Mucosa of rectum (tissue), 2 donors: ENCODE results near the gene LRIT3.
"Not testable (repeated sequence)": the region's sequence is repeated elsewhere in the genome, so short reads cannot be mapped to it uniquely, and the experiment has no call there.

Source experiments
- H3K27ac ChIP-seq, 2 donors: one replicate each; pipeline ENCODE4 v1.7.0; 2013; ENCODE audit warnings: inconsistent platforms in 2 of 2, low read depth in 2 of 2, low read length in 2 of 2
- H3K27me3 ChIP-seq, 2 donors: one replicate each; pipeline ENCODE4 v1.7.0; 2013; ENCODE audit warnings: low read length in 2 of 2; ENCODE audit not compliant: control insufficient read depth in 2 of 2, insufficient read depth in 2 of 2
- H3K36me3 ChIP-seq, 2 donors: one replicate each; pipeline ENCODE4 v1.7.0; 2013; ENCODE audit warnings: low read length in 2 of 2; ENCODE audit not compliant: control insufficient read depth in 2 of 2, insufficient read depth in 2 of 2
- H3K4me1 ChIP-seq, 2 donors: one replicate each; pipeline ENCODE4 v1.7.0; 2013; ENCODE audit warnings: low read length in 2 of 2, mild to moderate bottlenecking in 1 of 2; ENCODE audit not compliant: control insufficient read depth in 2 of 2, insufficient read depth in 2 of 2
- H3K4me3 ChIP-seq, 2 donors: one replicate each; pipeline ENCODE4 v1.7.0; 2013; ENCODE audit warnings: low read length in 2 of 2
- H3K9ac ChIP-seq, 2 donors: one replicate each; pipeline ENCODE4 v1.7.0; 2013; ENCODE audit warnings: low read length in 2 of 2, low read depth in 1 of 2, mild to moderate bottlenecking in 1 of 2
- H3K9me3 ChIP-seq, 2 donors: one replicate each; pipeline ENCODE4 v1.7.0; 2013; ENCODE audit warnings: low read length in 2 of 2; ENCODE audit not compliant: control insufficient read depth in 2 of 2
- donor health status: healthy.
- donor health status: Normal muscosa, but diverticular disease.

LRIT3 gene

GRCh38 chr4:109846395-109847098, 1.4 kb upstream of the LRIT3 start:
- Histone ChIP-seq H3K4me1 (peaks cover 3 to 6% of the 10 kb centered on the region in 2 donors), H3K4me3 (no peak overlapping the region), H3K9me3 (no peaks in the 10 kb centered on the region), H3K27ac (no peak overlapping the region), H3K9ac (no peak overlapping the region), H3K27me3 (no peaks in the 10 kb centered on the region), H3K36me3 (no peaks in the 10 kb centered on the region)

- Histone ChIP-seq H3K4me1 (peaks cover 3 to 6% of the 10 kb centered on the region in 2 donors), H3K4me3 (no peak overlapping the region), H3K27me3 (no peaks in the 10 kb centered on the region), H3K27ac (no peak overlapping the region), H3K36me3 (no peaks in the 10 kb centered on the region), H3K9ac (no peak overlapping the region), H3K9me3 (no peaks in the 10 kb centered on the region)
These were observed 594 bp downstream of the LRIT3 start for GRCh38 chr4:109848501-109848900.

- H3K36me3 ChIP-seq = no peaks in the 10 kb centered on the region
- H3K27ac ChIP-seq = no peak overlapping the region
- peaks cover 3 to 6% of the 10 kb centered on the region in 2 donors for H3K4me1 ChIP-seq
- H3K4me3 ChIP-seq = no peak overlapping the region
- H3K27me3 ChIP-seq = no peaks in the 10 kb centered on the region
- no peak overlapping the region for H3K9ac ChIP-seq
- no peaks in the 10 kb centered on the region for H3K9me3 ChIP-seq
These were observed 2.7 kb downstream of the LRIT3 start for GRCh38 chr4:109850601-109851000.

GRCh38 chr4:109859426-109860300, 11.8 kb downstream of the LRIT3 start:
- not testable (repeated sequence) for H3K9ac ChIP-seq, H3K36me3 ChIP-seq, H3K9me3 ChIP-seq, H3K27ac ChIP-seq, H3K4me3 ChIP-seq, H3K4me1 ChIP-seq, H3K27me3 ChIP-seq

GRCh38 chr4:109861271-109861670, 13.4 kb downstream of the LRIT3 start:
- Histone ChIP-seq H3K27me3 (no peaks in the 10 kb centered on the region), H3K27ac (no peak overlapping the region), H3K4me3 (no peak overlapping the region), H3K9me3 (peaks cover 0 to 4% of the 10 kb centered on the region in 2 donors), H3K4me1 (no peaks in the 10 kb centered on the region), H3K9ac (no peak overlapping the region), H3K36me3 (no peaks in the 10 kb centered on the region)

GRCh38 chr4:109861916-109862511, 14.1 kb downstream of the LRIT3 start:
- H3K9ac ChIP-seq = no peak overlapping the region
- H3K4me1 ChIP-seq = no peaks in the 10 kb centered on the region

GRCh38 chr4:109864134-109864533, 16.2 kb downstream of the LRIT3 start:
- H3K27ac ChIP-seq = no peak overlapping the region
- peaks cover 0 to 4% of the 10 kb centered on the region in 2 donors for H3K9me3 ChIP-seq
- no peaks in the 10 kb centered on the region for H3K4me1 ChIP-seq
- H3K9ac ChIP-seq = no peak overlapping the region
- no peaks in the 10 kb centered on the region for H3K27me3 ChIP-seq
- H3K36me3 ChIP-seq = no peaks in the 10 kb centered on the region
- H3K4me3 ChIP-seq = no peak overlapping the region

More at GRCh38 chr4:109861916-109862511, 14.1 kb downstream of the LRIT3 start:
- no peaks in the 10 kb centered on the region for H3K36me3 ChIP-seq
- H3K27ac ChIP-seq = no peak overlapping the region
- H3K27me3 ChIP-seq = no peaks in the 10 kb centered on the region
- no peak overlapping the region for H3K4me3 ChIP-seq
- H3K9me3 ChIP-seq = peaks cover 0 to 4% of the 10 kb centered on the region in 2 donors

- no peaks in the 10 kb centered on the region for H3K27me3 ChIP-seq
- H3K4me1 ChIP-seq = no peaks in the 10 kb centered on the region
- H3K36me3 ChIP-seq = no peaks in the 10 kb centered on the region
- H3K4me3 ChIP-seq = no peak overlapping the region
- H3K27ac ChIP-seq = no peak overlapping the region
- H3K9me3 ChIP-seq = no peaks in the 10 kb centered on the region
- H3K9ac ChIP-seq = no peak overlapping the region
These were observed 22.2 kb downstream of the LRIT3 start for GRCh38 chr4:109870061-109870460.

- Histone ChIP-seq H3K4me1 (no peaks in the 10 kb centered on the region), H3K4me3 (no peak overlapping the region), H3K27ac (no peak overlapping the region), H3K9ac (no peak overlapping the region), H3K27me3 (no peaks in the 10 kb centered on the region), H3K9me3 (no peaks in the 10 kb centered on the region), H3K36me3 (no peaks in the 10 kb centered on the region)
These were observed 24.2 kb downstream of the LRIT3 start for GRCh38 chr4:109872065-109872464.
